Kidney (tissue), 14 donors: ENCODE results near the gene TOM1. TPM values are rescaled to one million over a fixed set of nuclear protein-coding genes. Genes with fewer than 3 reads are reported as not detected.

Experiments used
- DNase-seq, 5 donors: peaks; one replicate each; pipeline ENCODE4 v3.0.0-alpha.2; 2013 to 2020
- FAIRE-seq: peaks from 2 replicates; lab custom pipeline; 2012; peaks lifted over from hg19 to GRCh38; lab: Jason Lieb, UNC
- H3K27ac ChIP-seq, 2 donors: one replicate each; pipeline ENCODE4 v1.7.0; 2013; ENCODE audit warnings: low read depth in 2 of 2, low read length in 2 of 2, inconsistent platforms in 1 of 2
- H3K27me3 ChIP-seq: one replicate; pipeline ENCODE4 v1.7.1; 2013; ENCODE audit warnings: low read length, inconsistent platforms; ENCODE audit not compliant: control insufficient read depth, insufficient read depth
- H3K36me3 ChIP-seq, 3 donors: one replicate each; pipeline versions ENCODE4 v1.7.0 to v1.7.1; 2013; ENCODE audit warnings: low read length in 3 of 3, control low read depth in 1 of 3, inconsistent platforms in 1 of 3; ENCODE audit not compliant: insufficient read depth in 3 of 3, control insufficient read depth in 2 of 3
- H3K4me1 ChIP-seq, 3 donors: one replicate each; pipeline versions ENCODE4 v1.7.0 to v1.7.1; 2013; ENCODE audit warnings: low read length in 3 of 3, inconsistent platforms in 1 of 3, low read depth in 1 of 3; ENCODE audit not compliant: control insufficient read depth in 2 of 3, insufficient read depth in 2 of 3
- H3K4me3 ChIP-seq, 3 donors: one replicate each; pipeline versions ENCODE4 v1.7.0 to v1.8.1; 2013; ENCODE audit warnings: low read length in 3 of 3, control low read depth in 1 of 3, inconsistent platforms in 1 of 3
- H3K9ac ChIP-seq, 3 donors: one replicate each; pipeline versions ENCODE4 v1.7.0 to v1.7.1; 2013; ENCODE audit warnings: low read length in 3 of 3, control low read depth in 1 of 3, inconsistent platforms in 1 of 3
- H3K9me3 ChIP-seq, 3 donors: one replicate each; pipeline versions ENCODE4 v1.7.0 to v1.7.1; 2013; ENCODE audit warnings: low read length in 3 of 3, control low read depth in 1 of 3, inconsistent platforms in 1 of 3; ENCODE audit not compliant: control insufficient read depth in 2 of 3, insufficient read depth in 1 of 3
- intact Hi-C: fragments of 100-400 bp; cut with DNase I; formaldehyde crosslinking; loops from one replicate; pipeline ENCODE4 v1.11.1; 2022
- polyA plus RNA-seq: library from polyadenylated mRNA; stranded (reverse); fragments of 350-450 nt; fragmentation: Illumina TruSeq; extraction: RNeasy Lipid Tissue Mini Kit (QIAGEN cat#74804); gene quantifications from one replicate; pipeline ENCODE4 v1.2.3, GENCODE V29; 2014; ENCODE audit warnings: low read depth, low replicate concordance; ENCODE audit not compliant: insufficient read depth
- total RNA-seq: library from RNA; stranded (reverse); fragmentation: NEBNext Ultra II Directional; extraction: Animal tissue kit (Norgen Biotek cat#: 25700); gene quantifications from one replicate; pipeline ENCODE4 v1.2.1, GENCODE V29; 2021
- TF ChIP-seq, protein P1 (sequence below): IDR thresholded peaks from 3 replicates; pipeline ENCODE4 v1.5.1; 2012; ENCODE audit warnings: mild to moderate bottlenecking, moderate library complexity, borderline replicate concordance; ENCODE audit not compliant: insufficient read depth; ENCODE audit errors: extremely low read depth
- donor health status: control.
- donor health status: control.
- donor health status: control.
- donor health status: control.
- donor health status: control.
- donor health status: DM: yes; HTN: yes; CAD: no.
- donor health status: Normal renal cell carcinoma (clear cell type).

TOM1 gene
- total and polyA plus RNA-seq, 2 donors from 2014 or later: 67.0 to 68.2 TPM

DNA sequence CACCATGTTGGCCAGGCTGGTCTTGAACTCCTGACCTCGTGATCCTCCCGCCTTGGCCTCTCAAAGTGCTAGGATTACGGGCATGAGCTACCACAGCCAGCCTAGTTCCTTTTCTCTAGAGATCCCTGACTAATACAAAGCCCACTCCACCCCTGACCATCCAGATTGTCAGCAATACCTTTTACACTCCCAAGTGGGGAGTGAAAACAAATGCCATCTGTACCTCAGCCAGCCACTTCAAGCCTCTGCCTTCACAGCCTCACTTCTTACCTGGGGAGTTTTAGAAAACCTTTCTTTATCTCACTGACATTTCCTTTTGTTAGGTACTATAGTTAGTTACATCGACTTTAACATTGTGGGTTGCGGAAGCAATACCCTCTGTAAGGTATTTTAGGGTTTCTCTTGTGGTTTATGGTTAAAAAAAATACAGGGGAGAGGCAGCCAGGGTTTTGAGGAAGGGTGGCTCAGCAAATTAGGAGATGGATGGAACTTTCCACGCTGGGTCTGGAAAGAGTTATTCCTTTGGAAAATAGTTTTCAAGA lies 8.9 kb downstream of the TOM1 start:
- no peak for FAIRE-seq
- Histone ChIP-seq H3K9ac (no peak overlapping the region), H3K9me3 (no peaks in the 10 kb centered on the region), H3K4me3 (no peak overlapping the region), H3K4me1 (peaks cover 0 to 47% (median 34%) of the 10 kb centered on the region in 3 donors), H3K36me3 (no peaks in the 10 kb centered on the region), H3K27me3 (no peaks in the 10 kb centered on the region), H3K27ac (peak overlapping the region in 1 of 2 donors; percentile 8)
- TF ChIP-seq, protein P1, sequence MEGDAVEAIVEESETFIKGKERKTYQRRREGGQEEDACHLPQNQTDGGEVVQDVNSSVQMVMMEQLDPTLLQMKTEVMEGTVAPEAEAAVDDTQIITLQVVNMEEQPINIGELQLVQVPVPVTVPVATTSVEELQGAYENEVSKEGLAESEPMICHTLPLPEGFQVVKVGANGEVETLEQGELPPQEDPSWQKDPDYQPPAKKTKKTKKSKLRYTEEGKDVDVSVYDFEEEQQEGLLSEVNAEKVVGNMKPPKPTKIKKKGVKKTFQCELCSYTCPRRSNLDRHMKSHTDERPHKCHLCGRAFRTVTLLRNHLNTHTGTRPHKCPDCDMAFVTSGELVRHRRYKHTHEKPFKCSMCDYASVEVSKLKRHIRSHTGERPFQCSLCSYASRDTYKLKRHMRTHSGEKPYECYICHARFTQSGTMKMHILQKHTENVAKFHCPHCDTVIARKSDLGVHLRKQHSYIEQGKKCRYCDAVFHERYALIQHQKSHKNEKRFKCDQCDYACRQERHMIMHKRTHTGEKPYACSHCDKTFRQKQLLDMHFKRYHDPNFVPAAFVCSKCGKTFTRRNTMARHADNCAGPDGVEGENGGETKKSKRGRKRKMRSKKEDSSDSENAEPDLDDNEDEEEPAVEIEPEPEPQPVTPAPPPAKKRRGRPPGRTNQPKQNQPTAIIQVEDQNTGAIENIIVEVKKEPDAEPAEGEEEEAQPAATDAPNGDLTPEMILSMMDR: no peak
- DNase-seq: no peak
- intact Hi-C loops: no loop called here

DNA sequence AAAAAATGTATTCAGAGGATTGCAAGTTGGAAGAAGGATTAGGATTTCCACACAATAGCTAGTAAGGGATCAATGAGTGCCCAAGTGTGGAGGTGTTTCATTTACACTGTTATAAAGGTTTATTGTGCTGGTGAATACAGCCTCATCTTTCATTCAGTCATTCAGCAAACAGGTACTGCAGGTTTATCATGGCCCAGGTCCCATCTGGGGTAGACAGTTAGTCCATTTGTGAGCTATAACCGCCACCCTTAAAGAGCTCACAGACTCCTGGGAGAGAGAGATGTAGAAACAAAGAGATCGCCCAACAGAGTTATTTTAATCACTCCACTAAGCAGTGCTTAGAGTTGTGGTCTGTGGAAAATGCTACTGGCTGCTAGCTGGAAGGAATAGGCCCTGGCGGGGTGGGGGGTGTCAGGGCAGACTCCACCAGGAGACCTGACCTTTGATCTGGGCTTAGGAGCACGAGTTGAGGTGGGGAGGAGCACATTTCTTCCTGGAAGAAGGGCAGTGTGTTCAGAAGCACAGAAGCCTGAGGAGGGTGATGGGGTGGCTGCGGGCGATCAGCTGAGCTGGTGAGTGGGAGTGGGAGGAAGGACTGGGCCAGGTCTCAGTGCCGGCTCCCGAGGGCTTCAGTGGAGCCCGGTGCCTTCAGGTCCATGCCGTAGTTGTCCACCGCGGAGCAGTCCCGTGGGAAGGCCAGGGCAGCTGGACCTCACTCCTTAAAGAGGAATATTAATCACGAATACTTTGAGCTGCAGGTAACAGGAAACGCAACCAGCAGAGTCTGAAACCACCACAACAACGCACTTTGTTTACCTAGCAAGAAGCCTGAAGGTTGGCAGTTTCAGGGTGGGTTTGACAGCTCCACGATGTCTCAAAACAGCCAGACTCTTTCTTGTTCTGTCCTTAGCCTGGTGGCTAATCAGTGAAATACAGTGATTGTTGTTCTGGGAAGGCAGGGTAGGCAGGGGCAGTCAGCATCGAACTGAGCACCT lies 11.2 kb downstream of the TOM1 start:
- Histone ChIP-seq H3K9me3 (no peaks in the 10 kb centered on the region), H3K27me3 (no peaks in the 10 kb centered on the region), H3K4me3 (peak overlapping the region in 2 of 3 donors; percentile 1 to 33), H3K36me3 (no peaks in the 10 kb centered on the region), H3K27ac (peak overlapping the region; percentile 63 to 81), H3K9ac (peak overlapping the region in 1 of 3 donors; percentile 27), H3K4me1 (peaks cover 0 to 66% (median 47%) of the 10 kb centered on the region in 3 donors)
- FAIRE-seq (no peak), DNase-seq (peak in 3 of 5 donors; percentile 38 to 55 (median 38))
- TF ChIP-seq, protein P1: no peak
- intact Hi-C loops: no loop called here

DNA sequence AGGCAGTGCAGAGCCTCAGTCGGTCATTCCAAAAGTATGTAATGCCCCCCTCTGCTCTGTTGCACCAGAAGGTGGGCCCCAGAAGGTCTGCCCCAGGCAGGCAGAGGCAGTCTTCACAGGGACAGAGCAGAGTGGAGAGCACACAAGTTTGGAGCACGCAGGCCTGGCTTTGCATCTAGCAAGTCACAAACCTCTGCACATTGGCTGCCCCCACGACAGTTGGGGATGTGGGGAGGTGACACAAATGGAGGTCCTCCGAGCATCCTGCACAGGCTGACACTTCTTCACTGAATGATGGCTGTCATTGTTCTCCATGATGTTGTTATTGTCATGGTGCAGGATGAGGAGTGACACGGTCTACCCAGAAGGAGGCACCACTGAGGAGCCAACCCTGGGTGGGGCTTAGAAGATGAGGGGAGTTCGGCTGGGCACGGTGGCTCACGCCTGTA lies 11.9 kb downstream of the TOM1 start:
- Histone ChIP-seq H3K4me3 (peak overlapping the region in 2 of 3 donors; percentile 1 to 16), H3K27ac (peak overlapping the region; percentile 63 to 81), H3K9ac (peak overlapping the region in 1 of 3 donors; percentile 27), H3K36me3 (no peaks in the 10 kb centered on the region), H3K27me3 (no peaks in the 10 kb centered on the region), H3K4me1 (peaks cover 0 to 63% (median 49%) of the 10 kb centered on the region in 3 donors), H3K9me3 (no peaks in the 10 kb centered on the region)
- DNase-seq (peak in 1 of 5 donors; percentile 41), FAIRE-seq (no peak)
- intact Hi-C loops: no loop called here
- TF ChIP-seq, protein P1: no peak
